Measurements from ENCODE around the gene TM4SF4.

DNA sequence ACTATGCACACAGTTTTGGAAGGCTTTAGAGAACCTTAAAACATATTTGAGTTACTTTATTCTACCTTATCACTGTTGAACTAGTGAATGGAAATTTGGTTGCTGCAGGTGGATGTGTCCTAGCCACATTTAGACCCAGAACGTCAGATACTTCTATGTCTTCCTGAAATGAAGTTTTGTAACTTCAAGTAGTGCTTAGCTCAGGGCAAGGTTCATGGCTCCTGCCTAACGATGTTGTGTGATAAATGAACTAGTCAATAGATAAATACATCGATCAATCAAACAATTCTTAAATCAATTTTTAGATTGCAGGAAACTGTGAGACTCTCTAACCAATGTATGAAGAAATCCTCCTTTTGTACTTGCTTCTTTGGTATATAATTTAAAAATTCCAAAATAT, 37.2 kb upstream of the TM4SF4 start:
- TF ChIP-seq EP300 (IDR thresholded peaks at IDR 0.05) (no peak), POLR2A (IDR thresholded peaks at IDR 0.05) (no peak)

Data from sigmoid colon (tissue), 4 donors.